Renal pelvis (tissue), 4 donors: ENCODE results near the gene CNDP2. TPM values are rescaled to one million over a fixed set of nuclear protein-coding genes. Genes with fewer than 3 reads are reported as not detected.
"Not testable (repeated sequence)": the region's sequence is repeated elsewhere in the genome, so short reads cannot be mapped to it uniquely, and the experiment has no call there.

Experiments used
- DNase-seq: peaks from one replicate; pipeline ENCODE4 v3.0.0-alpha.2; 2013
- polyA plus RNA-seq, 3 donors: library from polyadenylated mRNA; unstranded; fragments of 120-200 nt; gene quantifications; one replicate each; pipeline ENCODE4 v1.2.1, GENCODE V29; 2013; ENCODE audit not compliant: insufficient read length in 3 of 3

CNDP2 gene
- polyA plus RNA-seq, 3 donors: 268 to 356 (median 338) TPM

- peak; percentile 49 for DNase-seq
These were observed 1.6 kb downstream of the CNDP2 start for GRCh38 chr18:74497778-74498177.

- no peak for DNase-seq
These were observed 2.8 kb downstream of the CNDP2 start for GRCh38 chr18:74498712-74499627.

- DNase-seq: no peak
These were observed 3.5 kb downstream of the CNDP2 start for GRCh38 chr18:74499633-74500032.

DNA sequence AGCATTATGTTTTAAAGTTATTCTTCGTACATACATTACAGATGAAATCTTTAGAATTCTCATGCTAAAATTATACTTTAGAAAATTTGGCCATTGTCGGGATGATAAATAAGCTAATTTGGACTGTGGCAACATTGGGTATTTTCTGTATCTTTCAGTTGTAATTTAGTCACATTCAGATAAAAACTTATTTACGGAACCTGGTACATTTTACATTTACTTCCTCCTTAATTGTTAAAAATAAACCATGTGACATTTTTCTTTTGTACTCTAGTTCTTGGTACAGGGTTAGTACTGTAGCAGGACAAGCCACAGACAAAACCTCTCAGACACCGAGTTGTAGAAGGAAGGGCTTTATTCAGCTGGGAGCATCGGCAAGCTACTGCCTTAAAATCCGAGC lies 4.2 kb downstream of the CNDP2 start:
- DNase-seq: no peak

- DNase-seq: not testable (repeated sequence)
These were observed 4.6 kb downstream of the CNDP2 start for GRCh38 chr18:74500774-74501173.

DNA sequence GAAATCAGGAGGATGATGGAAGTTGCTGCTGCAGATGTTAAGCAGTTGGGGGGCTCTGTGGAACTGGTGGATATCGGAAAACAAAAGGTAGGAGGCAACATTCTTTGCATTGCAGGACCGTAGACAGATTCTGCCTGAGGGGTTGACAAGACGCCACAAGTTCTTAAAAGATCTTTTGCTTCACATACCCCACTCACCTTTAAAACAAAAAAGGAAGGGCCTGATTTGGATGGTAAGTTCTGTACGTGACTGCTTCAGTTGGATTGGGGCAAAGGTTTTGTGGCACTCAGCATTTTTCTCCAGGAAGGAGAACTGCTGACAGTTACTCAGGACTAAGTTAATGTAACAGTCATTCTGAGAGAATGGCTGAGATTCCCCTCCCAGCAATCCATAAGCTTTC lies 5.2 kb downstream of the CNDP2 start:
- DNase-seq: no peak

GRCh38 chr18:74503137-74503536 lies 7.0 kb downstream of the CNDP2 start:
- no peak for DNase-seq

- no peak for DNase-seq
These were observed 9.6 kb downstream of the CNDP2 start for GRCh38 chr18:74505776-74506175.

- DNase-seq: no peak
These were observed 10.4 kb downstream of the CNDP2 start for GRCh38 chr18:74506448-74507084.

DNA sequence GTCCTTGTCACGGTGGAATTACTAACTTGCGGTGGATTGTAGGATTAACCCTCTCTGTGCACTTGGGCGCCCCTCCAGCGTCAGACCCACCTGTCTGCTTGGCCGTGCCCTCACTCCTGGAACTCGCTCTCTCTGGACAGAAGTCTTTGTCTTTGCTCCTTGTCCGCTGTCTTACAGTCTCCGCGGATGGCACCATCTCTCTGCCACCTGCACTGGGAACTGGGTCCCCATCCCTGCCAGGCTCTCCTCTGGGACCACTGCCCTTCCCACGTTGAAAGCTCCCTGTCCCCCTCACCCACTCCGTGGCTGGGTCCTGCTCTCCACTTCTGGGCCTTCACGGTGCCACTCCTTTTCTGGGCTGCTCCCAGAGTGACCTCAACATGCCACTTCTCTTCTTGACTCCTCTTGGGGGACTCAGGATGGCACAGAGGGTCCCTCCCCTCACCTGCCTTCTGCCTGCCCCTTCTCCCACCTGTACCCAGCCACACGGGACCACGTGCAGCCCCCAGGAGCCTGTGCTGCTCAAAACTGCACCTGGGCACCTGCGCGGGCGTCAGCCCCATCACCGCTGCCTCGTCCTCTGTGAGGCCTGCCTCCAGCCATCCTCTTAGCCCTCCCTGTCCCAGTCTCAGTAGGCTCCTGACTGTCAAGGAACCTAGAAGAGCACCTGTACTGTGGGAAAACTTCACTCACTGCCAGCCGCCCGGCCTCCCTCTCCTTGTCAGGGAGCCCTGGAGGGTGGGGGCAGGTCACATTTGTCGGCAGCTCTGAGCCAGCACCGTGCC lies 11.1 kb downstream of the CNDP2 start:
- DNase-seq: no peak

GRCh38 chr18:74507927-74508326 lies 11.8 kb downstream of the CNDP2 start:
- DNase-seq: no peak

GRCh38 chr18:74508366-74508765 lies 12.2 kb downstream of the CNDP2 start:
- no peak for DNase-seq

DNA sequence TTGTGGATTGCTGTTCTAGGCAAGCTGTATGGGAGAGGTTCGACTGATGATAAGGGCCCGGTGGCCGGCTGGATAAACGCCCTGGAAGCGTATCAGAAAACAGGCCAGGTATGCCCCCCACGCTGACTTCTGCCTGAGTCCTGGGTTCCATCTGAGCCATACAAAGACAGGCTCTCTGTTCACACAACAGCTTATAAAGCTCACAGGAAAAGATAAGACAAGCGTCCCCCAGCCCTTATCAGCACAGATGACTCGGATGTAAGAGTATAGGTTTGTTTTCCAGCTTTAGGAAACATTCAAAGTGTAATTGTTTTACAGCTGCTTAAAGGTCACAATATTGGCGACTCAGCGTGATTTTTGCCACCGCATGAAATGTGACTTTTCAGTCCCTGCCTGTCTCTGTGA lies 12.7 kb downstream of the CNDP2 start:
- DNase-seq: no peak

GRCh38 chr18:74509856-74510769 lies 13.9 kb downstream of the CNDP2 start:
- DNase-seq: no peak

GRCh38 chr18:74510770-74511095 lies 14.6 kb downstream of the CNDP2 start:
- DNase-seq: no peak

- no peak for DNase-seq
These were observed 15.7 kb downstream of the CNDP2 start for GRCh38 chr18:74511823-74512222.

- DNase-seq: no peak
These were observed 16.3 kb downstream of the CNDP2 start for GRCh38 chr18:74512321-74513053.

DNA sequence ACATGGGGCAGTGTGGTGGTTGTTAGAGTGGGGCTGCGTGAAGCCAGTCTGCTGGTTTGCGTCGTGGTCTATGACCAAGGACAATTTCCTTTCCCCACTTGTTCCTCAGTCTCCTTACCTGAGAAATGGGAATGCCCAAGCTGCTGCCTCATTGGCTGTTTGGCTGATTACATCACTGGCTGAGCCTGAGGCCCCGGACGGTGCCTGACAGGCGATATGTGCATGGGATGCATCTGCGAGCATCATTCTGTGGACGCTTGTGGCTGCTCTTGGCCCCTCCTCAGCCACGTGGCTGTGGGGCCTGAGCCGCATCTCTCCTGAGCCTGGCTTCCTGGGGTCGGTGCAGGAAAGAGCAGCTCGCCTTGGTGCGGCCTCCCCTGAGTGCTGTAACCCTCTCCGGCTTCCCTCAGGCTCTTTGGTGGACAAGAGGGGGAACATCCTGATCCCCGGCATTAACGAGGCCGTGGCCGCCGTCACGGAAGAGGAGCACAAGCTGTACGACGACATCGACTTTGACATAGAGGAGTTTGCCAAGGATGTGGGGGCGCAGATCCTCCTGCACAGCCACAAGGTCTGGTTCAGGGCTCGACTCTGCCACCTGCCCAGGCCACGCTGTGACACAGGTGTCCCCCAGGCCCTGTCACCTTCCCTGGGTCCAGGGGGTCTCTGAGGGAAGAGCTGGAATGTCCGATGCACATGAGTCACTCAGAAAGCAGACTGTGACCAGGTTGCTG lies 17.2 kb downstream of the CNDP2 start:
- DNase-seq: no peak

- no peak for DNase-seq
These were observed 17.7 kb downstream of the CNDP2 start for GRCh38 chr18:74513883-74514205.

DNA sequence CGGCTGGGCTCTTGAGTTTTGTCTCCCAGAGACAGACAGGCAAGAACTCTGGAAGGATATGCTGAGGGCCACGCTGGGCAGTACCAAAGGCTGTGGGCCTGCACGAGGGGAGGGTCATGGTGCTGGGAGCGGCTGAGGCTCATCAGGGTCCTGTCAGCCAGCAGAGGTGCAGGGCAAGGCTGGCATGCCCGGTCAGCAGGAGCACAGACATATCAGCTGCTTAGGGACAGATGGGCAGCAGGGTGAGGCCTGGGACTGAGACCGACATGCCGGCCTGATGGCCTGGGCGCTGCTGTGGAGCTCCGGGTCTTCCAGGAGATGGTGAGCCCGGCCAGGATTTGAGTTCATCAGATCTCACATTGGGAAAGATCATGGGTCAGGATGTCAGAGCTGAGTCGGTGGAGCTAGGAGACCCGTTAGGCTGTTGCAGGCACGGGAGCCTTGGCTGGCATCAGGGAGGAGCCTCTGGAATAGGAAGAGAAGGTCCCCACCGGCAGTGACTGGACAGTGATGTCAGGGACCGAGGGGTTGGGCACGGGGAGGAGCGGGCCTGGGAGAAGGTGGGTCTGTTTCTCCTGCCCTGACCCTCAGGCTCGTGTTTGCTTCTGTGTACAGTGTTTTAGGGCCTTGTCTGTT lies 18.8 kb downstream of the CNDP2 start:
- DNase-seq: no peak
